SK-N-SH treated with all-trans-retinoic acid at 6 μM for 48 hours (cell line): ENCODE results near the gene TK1.
"Not testable (repeated sequence)": the region's sequence is repeated elsewhere in the genome, so short reads cannot be mapped to it uniquely, and the experiment has no call there.

Experiments used
- ATAC-seq: fragments of 200-7000 bp; cut with Tn5 transposase; 3 replicates; pipeline ENCODE4 v1.9.1; 2020; ENCODE audit warnings: mild to moderate bottlenecking, moderate library complexity
- ARNTL ChIP-seq: fragments of 450-650 bp; formaldehyde crosslinking; IDR thresholded peaks from 2 replicates; pipeline ENCODE4 v1.5.0; 2020; ENCODE audit warnings: low read depth, mild to moderate bottlenecking, moderate library complexity, borderline replicate concordance
- BACH2 ChIP-seq: fragments of 250-450 bp; sonication (Bioruptor Pico); IDR thresholded peaks from 2 replicates; pipeline ENCODE4 v1.9.0; 2021; ENCODE audit warnings: mild to moderate bottlenecking, borderline replicate concordance
- CREB5 ChIP-seq: fragments of 250-450 bp; sonication (Bioruptor Pico); IDR thresholded peaks from 2 replicates; pipeline ENCODE4 v1.5.1; 2020; ENCODE audit warnings: low read depth, mild to moderate bottlenecking, moderate library complexity
- CSDC2 ChIP-seq: fragments of 250-450 bp; sonication (Bioruptor Pico); IDR thresholded peaks from 2 replicates; pipeline ENCODE4 v1.5.0; 2020; ENCODE audit warnings: mild to moderate bottlenecking, moderate library complexity
- CSRNP3 ChIP-seq: fragments of 250-450 bp; sonication (Bioruptor Pico); IDR thresholded peaks from 2 replicates; pipeline ENCODE4 v1.5.1; 2021; ENCODE audit warnings: mild to moderate bottlenecking, moderate library complexity
- ESRRG ChIP-seq: fragments of 250-450 bp; sonication (Bioruptor Pico); IDR thresholded peaks from 2 replicates; pipeline ENCODE4 v1.6.1; 2021; ENCODE audit warnings: mild to moderate bottlenecking
- GLIS3 ChIP-seq: fragments of 250-450 bp; sonication (Bioruptor Pico); IDR thresholded peaks from 2 replicates; pipeline ENCODE4 v1.5.0; 2020; ENCODE audit warnings: mild to moderate bottlenecking, moderate library complexity
- OSR1 ChIP-seq: fragments of 250-450 bp; sonication (Bioruptor Pico); IDR thresholded peaks from 2 replicates; pipeline ENCODE4 v1.8.0; 2022; ENCODE audit warnings: moderate library complexity, mild to moderate bottlenecking, inconsistent platforms
- PATZ1 ChIP-seq: fragments of 250-450 bp; sonication (Bioruptor Pico); IDR thresholded peaks from 2 replicates; pipeline ENCODE4 v1.8.0; 2020; ENCODE audit warnings: mild to moderate bottlenecking, moderate library complexity, borderline replicate concordance
- POU6F1 ChIP-seq: fragments of 250-450 bp; sonication (Bioruptor Pico); IDR thresholded peaks from 2 replicates; pipeline ENCODE4 v1.8.0; 2021; ENCODE audit warnings: low read depth, mild to moderate bottlenecking, moderate library complexity, borderline replicate concordance
- PPARA ChIP-seq: fragments of 250-450 bp; sonication (Bioruptor Pico); IDR thresholded peaks from 2 replicates; pipeline ENCODE4 v1.5.0; 2020; ENCODE audit warnings: mild to moderate bottlenecking, borderline replicate concordance
- RARB ChIP-seq: fragments of 250-450 bp; sonication (Bioruptor Pico); IDR thresholded peaks from 2 replicates; pipeline ENCODE4 v1.8.0; 2021; ENCODE audit warnings: mild to moderate bottlenecking, moderate library complexity
- SNAI2 ChIP-seq: fragments of 250-450 bp; sonication (Bioruptor Pico); IDR thresholded peaks from 2 replicates; pipeline ENCODE4 v1.5.0; 2020; ENCODE audit warnings: mild to moderate bottlenecking, moderate library complexity
- TCF4 ChIP-seq: fragments of 250-450 bp; sonication (Bioruptor Pico); IDR thresholded peaks from 2 replicates; pipeline ENCODE4 v1.8.0; 2021; ENCODE audit warnings: mild to moderate bottlenecking, moderate library complexity, borderline replicate concordance
- TOX ChIP-seq: fragments of 250-450 bp; sonication (Bioruptor Pico); IDR thresholded peaks from 2 replicates; pipeline ENCODE4 v1.8.0; 2021; ENCODE audit warnings: mild to moderate bottlenecking, moderate library complexity, borderline replicate concordance
- TSHZ2 ChIP-seq: fragments of 250-450 bp; sonication (Bioruptor Pico); IDR thresholded peaks from 2 replicates; pipeline ENCODE4 v1.5.0; 2020; ENCODE audit warnings: mild to moderate bottlenecking, moderate library complexity
- ZC3H10 ChIP-seq: fragments of 250-450 bp; sonication (Bioruptor Pico); IDR thresholded peaks from 2 replicates; pipeline ENCODE4 v1.5.1; 2021; ENCODE audit warnings: mild to moderate bottlenecking, moderate library complexity
- ZFP3 ChIP-seq: fragments of 250-450 bp; sonication (Bioruptor Pico); IDR thresholded peaks from 2 replicates; pipeline ENCODE4 v1.5.0; 2020; ENCODE audit warnings: mild to moderate bottlenecking, moderate library complexity
- ZFP30 ChIP-seq: fragments of 450-650 bp; formaldehyde crosslinking; IDR thresholded peaks from 2 replicates; pipeline ENCODE4 v1.5.0; 2022; ENCODE audit warnings: mild to moderate bottlenecking, moderate library complexity
- ZNF565 ChIP-seq: fragments of 450-650 bp; formaldehyde crosslinking; conservative IDR thresholded peaks from 2 replicates; pipeline ENCODE4 v1.5.0; 2020; ENCODE audit warnings: low read depth, mild to moderate bottlenecking, moderate library complexity
- ZNF70 ChIP-seq: fragments of 450-650 bp; formaldehyde crosslinking; IDR thresholded peaks from 2 replicates; pipeline ENCODE4 v1.5.0; 2020; ENCODE audit warnings: mild to moderate bottlenecking, moderate library complexity
- ZNF8 ChIP-seq: fragments of 450-650 bp; formaldehyde crosslinking; IDR thresholded peaks from 2 replicates; pipeline ENCODE4 v1.5.0; 2020; ENCODE audit warnings: mild to moderate bottlenecking, moderate library complexity

Gene TK1

GRCh38 chr17:78173097-78173715 lies 13.6 kb downstream of the TK1 start:
- ATAC-seq = no peak
- TF ChIP-seq ZC3H10 (CRISPR knock-in tag) (no peak), TOX (CRISPR knock-in tag) (no peak), RARB (CRISPR knock-in tag) (no peak), ZNF70 (no peak), ZFP3 (CRISPR knock-in tag) (no peak), TCF4 (no peak), BACH2 (CRISPR knock-in tag) (no peak), CSRNP3 (no peak), CREB5 (CRISPR knock-in tag) (no peak), PATZ1 (no peak), POU6F1 (no peak), ZFP30 (no peak), CSDC2 (CRISPR knock-in tag) (no peak)

- no peak; the same call in 2 of the 3 replicates for ATAC-seq
- TF ChIP-seq OSR1 (no peak), ARNTL (no peak), TSHZ2 (no peak), ZC3H10 (CRISPR knock-in tag) (no peak), ESRRG (CRISPR knock-in tag) (no peak), SNAI2 (CRISPR knock-in tag) (no peak), POU6F1 (no peak), GLIS3 (CRISPR knock-in tag) (no peak), ZFP3 (CRISPR knock-in tag) (no peak), ZNF8 (CRISPR knock-in tag) (no peak), TCF4 (no peak), ZNF565 (CRISPR knock-in tag) (no peak), CSDC2 (CRISPR knock-in tag) (no peak), PPARA (CRISPR knock-in tag) (no peak), BACH2 (CRISPR knock-in tag) (no peak), CSRNP3 (no peak), PATZ1 (no peak), RARB (CRISPR knock-in tag) (no peak)
Measured at GRCh38 chr17:78172249-78173051, 14.4 kb downstream of the TK1 start.

GRCh38 chr17:78171591-78172248 lies 15.1 kb downstream of the TK1 start:
- ATAC-seq = not testable (repeated sequence)
